Measurements from ENCODE around the gene HERPUD1.

Gene HERPUD1

DNA sequence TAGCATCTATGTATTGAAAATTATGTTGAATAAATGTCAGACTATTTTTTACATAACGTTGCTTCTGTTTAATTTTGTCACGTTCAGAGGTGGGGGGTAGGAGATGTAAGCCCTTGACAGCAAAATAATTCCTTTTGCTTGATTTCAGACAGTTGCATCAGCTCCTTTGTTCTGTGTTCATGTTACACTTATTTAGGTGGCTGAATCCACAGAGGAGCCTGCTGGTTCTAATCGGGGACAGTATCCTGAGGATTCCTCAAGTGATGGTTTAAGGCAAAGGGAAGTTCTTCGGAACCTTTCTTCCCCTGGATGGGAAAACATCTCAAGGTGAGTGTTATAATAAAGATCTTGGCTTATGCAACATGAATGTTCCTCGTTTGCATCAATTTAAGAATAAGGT lies 4.5 kb downstream of the HERPUD1 start:
- DNase-seq: no peak

DNA sequence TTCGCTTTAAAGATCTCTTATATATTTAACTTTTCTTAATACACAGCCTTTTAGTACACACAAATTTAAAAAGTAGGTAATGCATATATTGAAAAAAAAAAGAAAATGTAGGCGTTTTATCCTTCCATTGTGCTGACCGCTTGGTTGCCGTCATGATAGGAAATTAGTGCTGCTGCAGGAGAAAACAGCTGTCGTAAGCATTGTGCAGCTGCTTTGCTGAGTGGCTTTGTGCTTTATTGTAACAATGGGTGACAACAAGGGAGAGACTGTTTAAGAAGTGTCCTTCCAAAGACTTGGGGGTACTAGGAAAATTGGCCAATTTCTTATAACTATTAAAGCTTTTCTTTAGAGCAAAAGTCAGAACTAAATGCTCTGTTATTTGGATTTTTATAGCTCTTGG lies 5.0 kb downstream of the HERPUD1 start:
- DNase-seq: no peak

DNA sequence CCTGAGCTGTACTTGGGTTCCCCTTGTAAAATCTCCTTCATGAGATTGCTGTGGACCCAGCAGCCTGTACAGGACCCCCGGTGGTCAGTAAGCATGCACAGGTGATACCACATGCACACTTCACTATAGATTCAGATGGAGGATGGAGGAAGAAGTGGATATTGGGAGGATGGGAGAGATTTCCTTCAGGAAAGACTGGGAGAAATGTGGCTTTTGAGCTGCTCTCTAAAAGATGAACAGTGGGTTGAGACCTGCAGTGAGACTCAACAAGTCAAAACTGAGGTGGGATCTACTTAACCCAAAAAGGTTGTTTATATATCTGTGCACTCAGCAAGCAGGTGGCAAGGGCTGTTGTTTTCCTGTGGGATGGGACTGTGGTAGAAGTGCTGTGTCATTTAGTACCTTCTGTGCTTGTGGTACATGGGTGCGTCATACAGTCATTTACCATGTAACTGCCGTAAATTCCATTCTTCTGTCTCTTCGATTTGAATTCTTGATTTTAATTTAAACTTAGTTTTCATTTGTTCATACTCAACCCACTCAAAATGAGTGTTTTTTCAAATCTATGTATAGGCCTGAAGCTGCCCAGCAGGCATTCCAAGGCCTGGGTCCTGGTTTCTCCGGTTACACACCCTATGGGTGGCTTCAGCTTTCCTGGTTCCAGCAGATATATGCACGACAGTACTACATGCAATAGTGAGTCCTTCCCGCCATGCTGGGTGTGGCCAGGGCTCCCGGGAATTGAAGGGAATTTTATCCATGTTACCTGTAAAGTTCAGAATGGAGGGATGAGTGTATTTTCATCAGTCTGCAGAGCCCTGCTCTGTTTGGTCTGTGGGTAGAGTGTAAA lies 6.9 kb downstream of the HERPUD1 start:
- DNase-seq: peak; percentile 44

GRCh38 chr16:56939801-56940200 lies 7.9 kb downstream of the HERPUD1 start:
- no peak for DNase-seq

DNA sequence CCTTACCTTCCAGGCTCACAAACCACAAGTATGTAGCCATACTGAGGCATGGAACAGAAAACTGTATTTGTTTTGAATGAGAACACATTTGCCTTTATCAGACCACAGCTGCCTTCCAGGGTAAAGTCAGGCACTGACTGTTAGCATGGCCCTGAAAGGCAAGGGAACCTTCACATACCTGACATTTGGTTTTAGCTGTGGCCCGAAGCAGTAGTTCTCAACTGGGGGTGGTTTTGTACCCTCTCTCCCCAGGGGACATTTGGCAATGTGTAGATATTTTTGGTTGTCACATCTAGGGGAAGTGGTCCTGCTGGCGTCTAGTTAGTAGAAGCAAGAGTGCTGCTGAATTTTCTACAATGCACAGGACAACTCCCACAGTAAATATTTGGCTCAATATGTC lies 9.2 kb downstream of the HERPUD1 start:
- DNase-seq: no peak

GRCh38 chr16:56941856-56942331 lies 10.0 kb downstream of the HERPUD1 start:
- DNase-seq: no peak

DNA sequence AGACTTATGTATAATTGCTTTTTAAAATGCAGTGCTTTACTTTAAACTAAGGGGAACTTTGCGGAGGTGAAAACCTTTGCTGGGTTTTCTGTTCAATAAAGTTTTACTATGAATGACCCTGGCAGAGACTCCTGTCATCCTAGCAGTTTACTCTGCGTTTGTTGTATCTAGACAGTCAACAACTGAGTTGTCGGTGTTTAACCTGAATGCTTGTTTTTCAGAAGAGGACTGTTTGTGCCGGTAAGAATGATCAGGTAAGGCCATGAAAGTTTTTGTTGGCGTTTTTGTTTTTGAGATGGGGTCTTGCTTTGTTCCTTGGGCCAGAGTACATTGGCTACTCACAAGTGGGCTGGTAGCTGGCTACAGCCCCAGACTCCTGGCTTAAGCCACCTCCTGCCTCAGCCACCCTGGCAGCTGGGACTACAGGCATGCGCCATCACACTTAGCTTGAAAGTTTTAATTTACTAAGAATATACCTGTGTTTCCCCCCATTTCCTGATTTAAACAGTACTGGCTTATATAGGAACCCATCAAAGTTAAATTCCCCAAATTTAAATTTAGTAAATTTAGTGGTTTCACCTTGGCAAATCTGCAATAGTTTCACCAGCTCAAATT lies 11.9 kb downstream of the HERPUD1 start:
- no peak for DNase-seq

- DNase-seq: no peak
Observed at GRCh38 chr16:56944954-56945839, 13.3 kb downstream of the HERPUD1 start.

GRCh38 chr16:56945847-56946527 lies 14.0 kb downstream of the HERPUD1 start:
- DNase-seq: no peak

DNA sequence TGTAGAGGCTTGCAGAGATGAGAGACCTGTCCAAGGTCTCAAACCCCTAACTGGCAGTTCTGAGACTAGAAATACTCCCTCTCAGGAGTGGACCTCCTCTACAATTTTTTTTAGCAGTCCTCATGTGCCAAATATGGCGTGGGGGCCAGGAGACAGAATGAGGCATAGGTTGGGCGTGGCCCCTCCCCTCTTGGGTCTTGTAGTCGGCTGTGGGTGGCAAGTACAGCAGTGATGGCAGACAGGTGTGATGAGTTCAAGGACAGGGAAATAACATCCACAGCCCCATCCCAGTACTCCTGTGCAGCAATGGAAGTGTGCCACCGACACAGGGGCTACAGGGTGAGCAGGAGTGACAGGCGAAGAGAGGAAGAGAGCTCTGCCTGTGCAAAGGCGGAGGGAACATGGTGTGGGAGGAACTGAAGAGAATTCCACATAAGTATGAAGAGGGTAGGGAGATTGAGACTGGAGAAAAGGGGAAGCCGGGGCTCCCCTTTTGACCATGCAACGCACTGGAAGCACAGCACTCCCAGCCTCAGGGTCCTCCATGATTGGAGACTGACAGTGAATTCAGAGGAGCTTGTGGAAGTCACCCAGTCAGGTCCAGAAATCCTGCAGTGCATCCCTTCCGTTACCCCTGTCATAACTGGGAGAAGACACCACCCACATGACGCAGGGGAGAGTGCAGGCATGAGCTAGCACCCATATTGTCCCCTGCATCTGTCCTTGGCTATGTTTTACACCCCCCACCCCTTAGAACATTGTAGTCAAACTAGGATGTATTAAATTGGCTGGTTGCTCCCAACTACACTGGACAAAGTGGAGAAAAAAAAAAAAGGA lies 15.0 kb downstream of the HERPUD1 start:
- no peak for DNase-seq

DNA sequence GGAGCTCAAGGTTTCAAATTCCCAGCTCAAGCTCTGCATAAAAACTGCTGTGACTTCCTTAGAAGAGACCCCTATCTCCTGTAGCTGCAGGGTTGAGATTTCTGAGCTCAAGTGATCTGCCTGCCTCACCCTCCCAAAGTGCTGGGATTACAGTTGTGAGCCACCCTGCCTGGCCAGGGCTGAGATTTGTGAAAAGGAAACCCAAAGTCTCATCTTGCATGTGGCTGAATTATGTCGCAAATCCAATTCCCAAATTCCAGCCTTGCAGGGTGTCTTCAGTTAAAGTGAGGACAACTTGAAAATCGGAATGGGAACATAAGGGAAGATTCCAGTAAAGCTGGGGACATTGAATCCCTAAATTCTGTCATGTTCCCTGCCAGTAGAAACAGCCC lies 15.7 kb downstream of the HERPUD1 start:
- no peak for DNase-seq

GRCh38 chr16:56948234-56948633 lies 16.3 kb downstream of the HERPUD1 start:
- DNase-seq: no peak

- no peak for DNase-seq
Observed at GRCh38 chr16:56950051-56950450, 18.1 kb downstream of the HERPUD1 start.

DNA sequence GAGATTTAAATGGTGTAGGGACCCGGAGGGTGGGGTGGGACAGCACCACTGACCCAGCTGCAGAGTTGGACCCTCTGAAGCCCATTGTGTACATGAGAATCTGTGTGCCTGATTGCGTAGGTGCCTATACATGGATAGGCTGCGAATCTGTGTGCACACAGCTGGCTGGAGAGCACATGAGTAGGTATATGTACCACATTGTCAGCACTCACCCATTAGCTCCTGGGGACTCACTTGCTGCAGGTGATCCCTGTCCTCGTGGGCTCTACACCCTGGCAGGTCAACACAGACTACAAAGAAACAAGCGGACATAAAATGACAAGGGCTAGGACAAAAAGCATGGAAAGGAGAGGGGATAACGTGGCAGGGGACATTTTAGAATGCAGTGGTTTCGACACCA lies 18.5 kb downstream of the HERPUD1 start:
- DNase-seq: no peak

DNA sequence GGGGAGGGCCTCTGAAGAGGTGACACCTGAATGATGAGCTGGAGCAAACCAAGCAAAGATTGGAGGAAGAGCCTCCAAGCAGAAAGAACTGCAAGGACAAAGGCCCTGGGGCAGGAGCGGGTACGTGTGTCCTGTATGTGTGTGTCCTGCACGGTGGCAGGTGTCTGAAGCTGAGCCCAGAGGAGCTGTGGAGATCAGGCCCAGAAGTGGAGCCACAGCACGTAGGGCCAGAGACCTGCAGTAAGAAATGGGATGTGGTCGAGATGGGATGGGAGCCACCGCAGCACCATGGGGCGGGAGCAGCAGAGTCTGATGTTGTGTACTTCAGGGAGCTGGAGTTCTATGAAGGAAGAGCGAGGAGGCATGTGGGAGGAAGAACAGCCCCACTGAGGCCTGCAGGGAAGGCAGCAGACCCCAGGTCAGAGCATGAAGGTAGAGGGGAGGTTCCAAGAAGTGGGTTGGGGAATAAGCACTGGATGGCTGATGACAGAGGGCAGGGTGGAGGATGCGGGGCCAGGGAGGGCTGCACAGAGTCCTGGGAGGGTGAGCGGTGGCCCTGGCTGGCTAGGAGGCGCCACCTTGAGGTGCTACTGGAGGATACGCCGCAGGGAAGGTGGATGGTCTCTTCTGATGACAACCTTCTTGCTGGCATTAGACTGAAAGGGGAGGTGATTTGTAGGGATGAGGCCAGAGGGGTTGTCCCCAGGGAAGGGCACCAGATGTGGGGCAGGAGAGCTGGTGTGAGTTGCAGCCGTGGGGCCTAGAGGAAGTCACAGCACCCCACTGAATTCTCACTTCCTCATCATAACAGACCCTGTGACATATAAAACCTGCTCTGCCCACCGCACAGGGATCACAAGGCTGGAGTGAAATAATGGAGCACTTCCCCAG lies 19.2 kb downstream of the HERPUD1 start:
- DNase-seq: peak; percentile 59

GRCh38 chr16:56953006-56953405 lies 21.1 kb downstream of the HERPUD1 start:
- DNase-seq: no peak

DNA sequence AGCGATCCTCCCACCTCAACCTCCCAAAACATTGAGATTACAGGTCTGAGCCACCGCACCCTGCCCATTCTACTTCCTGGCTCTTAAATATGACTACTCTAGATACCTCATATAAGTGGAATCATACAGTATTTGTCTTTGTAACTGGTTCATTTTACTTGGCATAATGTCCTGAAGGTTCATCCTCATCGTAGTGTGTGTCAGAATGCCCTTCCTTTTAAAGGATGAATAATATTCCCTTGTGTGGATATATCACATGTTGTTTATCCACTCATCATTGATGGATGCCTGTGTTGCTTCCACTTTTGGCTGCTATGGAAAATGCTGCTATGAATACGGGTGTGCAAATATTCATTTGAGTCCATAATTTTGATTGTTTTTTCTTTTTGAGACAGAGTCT lies 24.1 kb downstream of the HERPUD1 start:
- no peak for DNase-seq

- DNase-seq: no peak
Observed at GRCh38 chr16:56956756-56957155, 24.8 kb downstream of the HERPUD1 start.

GRCh38 chr16:56960681-56961281 lies 28.8 kb downstream of the HERPUD1 start:
- DNase-seq: no peak

DNA sequence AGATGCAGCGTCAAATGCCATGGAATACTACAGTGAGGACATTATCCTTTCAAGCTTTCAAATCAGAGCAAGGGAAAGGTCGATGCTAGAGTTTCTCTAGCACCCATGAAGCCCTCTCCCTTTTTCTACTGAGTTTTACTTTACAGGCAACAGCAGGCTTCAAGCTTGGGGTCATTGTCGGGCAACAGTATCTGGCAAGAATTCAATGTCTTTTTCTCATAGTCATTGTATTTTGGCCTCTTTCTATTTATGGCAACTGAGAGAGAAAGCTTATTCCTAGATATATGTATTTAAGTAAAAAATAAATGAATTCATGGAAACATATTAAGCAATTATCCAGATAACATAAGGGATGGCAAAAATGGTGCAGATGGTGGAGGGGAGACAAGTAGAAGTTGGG lies 29.4 kb downstream of the HERPUD1 start:
- no peak for DNase-seq
